Gastrocnemius medialis (tissue), 4 donors: ENCODE measurements around the gene DNAJC30.
A peak's percentile ranks its signal among the peaks of the same experiment; 100 is the strongest.

Source experiments
- CTCF ChIP-seq, 5 experiments: fragments of 450-650 bp in 3 of 5; fragments of 200-600 bp in 2 of 5; sonication (generic) in 2 of 5; IDR thresholded peaks in 4 of 5; conservative IDR thresholded peaks in 1 of 5; 1 replicate in 4 of 5; 2 replicates in 1 of 5; pipeline ENCODE4 v1.5.1; 2016 to 2019; ENCODE audit warnings: antibody characterized with exemption in 5 of 5, mild to moderate bottlenecking in 3 of 5, moderate library complexity in 3 of 5
- POLR2A ChIP-seq, 2 donors: fragments of 450-650 bp; IDR thresholded peaks; one replicate each; pipeline ENCODE4 v1.6.1; 2017; ENCODE audit warnings: antibody characterized with exemption in 2 of 2, mild to moderate bottlenecking in 2 of 2, moderate library complexity in 2 of 2

DNA sequence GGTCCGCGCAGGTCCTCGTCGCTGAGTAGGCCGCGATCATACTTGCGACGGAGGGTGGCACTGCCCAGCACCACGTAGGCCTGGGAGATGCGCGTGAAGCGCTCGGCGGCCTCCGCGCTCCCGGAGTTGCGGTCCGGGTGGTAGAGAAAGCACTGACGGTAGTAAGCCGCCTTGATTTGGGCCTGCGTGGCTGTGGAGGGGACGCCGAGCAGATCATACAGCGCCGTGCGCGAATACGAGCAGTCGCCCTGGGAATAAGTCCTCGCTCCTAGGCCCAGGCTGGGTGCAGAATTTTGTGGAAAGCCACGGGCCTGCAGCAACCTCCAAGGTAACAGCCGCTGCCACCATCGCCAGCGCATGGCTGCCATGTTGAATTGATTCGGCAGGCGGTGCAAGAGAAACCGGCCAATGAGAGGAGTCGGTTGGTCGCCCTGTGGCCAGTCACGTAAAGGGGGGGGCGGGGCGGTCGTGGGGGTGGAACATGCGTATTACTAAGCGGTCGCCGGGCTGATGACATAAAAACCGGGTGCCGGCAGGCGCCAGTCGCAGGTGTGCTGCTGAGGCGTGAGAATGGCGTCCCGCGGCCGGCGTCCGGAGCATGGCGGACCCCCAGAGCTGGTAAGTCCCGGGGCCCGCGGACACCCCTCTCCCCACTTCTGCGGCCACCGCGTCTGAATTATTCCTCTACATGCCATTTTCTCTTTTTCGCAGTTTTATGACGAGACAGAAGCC is at the start of gene DNAJC30, which contains the start of gene BUD23:
- TF ChIP-seq CTCF (IDR thresholded peaks at IDR 0.05 in 4 of 5, conservative IDR thresholded peaks at IDR 0.05 in 1 of 5) (peak in 1 of 5 experiments; percentile 27), POLR2A (IDR thresholded peaks at IDR 0.05) (peak; percentile 84 to 89)
